Measurements from ENCODE around the gene LRRC8C. TPM values are rescaled to one million over a fixed set of nuclear protein-coding genes. Genes with fewer than 3 reads are reported as not detected.

The LRRC8C gene
- total RNA-seq, 6 donors from 2014 or later: 5.2 to 12.5 (median 11.6) TPM

DNA sequence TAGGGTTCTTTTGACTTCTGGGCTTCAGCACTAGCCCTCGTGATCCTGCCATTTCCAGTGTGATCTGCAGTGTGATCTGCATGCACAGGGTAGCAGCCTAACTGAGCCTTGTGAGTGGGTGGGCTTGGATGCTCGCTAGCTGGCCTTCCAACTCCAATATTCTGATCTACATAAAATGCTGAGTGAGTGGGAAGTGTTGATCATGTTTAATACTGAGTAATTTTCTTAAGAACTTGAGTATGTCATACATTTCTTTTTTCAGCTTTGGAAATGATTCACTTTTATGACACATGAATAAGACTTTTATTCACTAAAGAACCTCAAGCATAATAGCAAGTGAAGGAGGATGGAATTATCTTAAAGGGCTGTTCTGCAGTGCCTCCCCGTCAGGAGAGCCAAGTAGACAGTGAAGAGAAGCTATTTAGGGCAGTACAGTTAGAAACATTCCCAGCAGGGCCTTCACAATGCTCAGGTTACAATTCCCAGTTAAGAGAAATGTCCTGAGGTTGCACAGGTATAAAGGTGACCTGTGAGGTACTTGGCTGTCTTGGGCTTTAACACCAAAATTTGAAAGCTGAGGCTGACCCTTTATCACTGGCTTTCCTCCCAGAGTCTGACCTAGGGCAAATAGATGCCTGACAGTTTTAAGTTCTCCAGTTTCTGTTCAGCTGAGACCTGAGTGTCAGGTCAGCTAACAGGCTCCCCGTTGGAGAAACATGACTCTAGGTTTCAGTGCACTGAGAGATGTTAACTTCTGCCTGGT lies 29.1 kb upstream of the LRRC8C start:
- no peaks in the 10 kb centered on the region for H3K9me3 ChIP-seq
- H3K4me3 ChIP-seq: no peak overlapping the region
- no peaks in the 10 kb centered on the region for H3K27me3 ChIP-seq
- 76 to 85% methylated on average over 3 to 4 of the region's 4 CpGs for WGBS, 2 donors
- ATAC-seq (ENCODE audit: low FRiP score in 2 of 2) (no peak), DNase-seq (no peak)
- H3K4me1 ChIP-seq: peaks cover under 1 to 23% (median 11%) of the 10 kb centered on the region in 4 donors
- TF ChIP-seq EP300 (IDR thresholded peaks at IDR 0.05) (no peak), POLR2A (IDR thresholded peaks at IDR 0.05) (no peak), POLR2AphosphoS5 (IDR thresholded peaks at IDR 0.05) (no peak)
- TF ChIP-seq, protein P1, sequence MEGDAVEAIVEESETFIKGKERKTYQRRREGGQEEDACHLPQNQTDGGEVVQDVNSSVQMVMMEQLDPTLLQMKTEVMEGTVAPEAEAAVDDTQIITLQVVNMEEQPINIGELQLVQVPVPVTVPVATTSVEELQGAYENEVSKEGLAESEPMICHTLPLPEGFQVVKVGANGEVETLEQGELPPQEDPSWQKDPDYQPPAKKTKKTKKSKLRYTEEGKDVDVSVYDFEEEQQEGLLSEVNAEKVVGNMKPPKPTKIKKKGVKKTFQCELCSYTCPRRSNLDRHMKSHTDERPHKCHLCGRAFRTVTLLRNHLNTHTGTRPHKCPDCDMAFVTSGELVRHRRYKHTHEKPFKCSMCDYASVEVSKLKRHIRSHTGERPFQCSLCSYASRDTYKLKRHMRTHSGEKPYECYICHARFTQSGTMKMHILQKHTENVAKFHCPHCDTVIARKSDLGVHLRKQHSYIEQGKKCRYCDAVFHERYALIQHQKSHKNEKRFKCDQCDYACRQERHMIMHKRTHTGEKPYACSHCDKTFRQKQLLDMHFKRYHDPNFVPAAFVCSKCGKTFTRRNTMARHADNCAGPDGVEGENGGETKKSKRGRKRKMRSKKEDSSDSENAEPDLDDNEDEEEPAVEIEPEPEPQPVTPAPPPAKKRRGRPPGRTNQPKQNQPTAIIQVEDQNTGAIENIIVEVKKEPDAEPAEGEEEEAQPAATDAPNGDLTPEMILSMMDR (IDR thresholded peaks at IDR 0.05): no peak
- no peaks in the 10 kb centered on the region for H3K36me3 ChIP-seq
- no peak overlapping the region for H3K27ac ChIP-seq

DNA sequence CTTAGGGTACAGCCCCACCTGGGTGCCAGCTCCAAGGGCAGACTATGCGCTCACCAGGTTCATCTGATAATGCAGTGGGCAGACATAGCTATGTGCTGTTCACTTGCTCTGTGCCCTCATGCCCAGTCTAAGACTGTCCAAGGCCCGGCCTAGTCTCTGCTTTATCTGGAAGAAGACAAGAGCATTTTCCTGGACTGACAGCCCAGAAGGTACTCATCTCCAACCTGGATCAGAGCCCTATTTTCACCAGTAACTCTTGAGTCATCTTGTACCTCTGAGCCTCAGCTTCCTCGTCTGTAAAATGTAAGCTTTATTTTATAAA lies 28.5 kb upstream of the LRRC8C start:
- ATAC-seq (ENCODE audit: low FRiP score in 2 of 2): peak in 1 of 2 donors; percentile 37
- H3K9me3 ChIP-seq: no peaks in the 10 kb centered on the region

DNA sequence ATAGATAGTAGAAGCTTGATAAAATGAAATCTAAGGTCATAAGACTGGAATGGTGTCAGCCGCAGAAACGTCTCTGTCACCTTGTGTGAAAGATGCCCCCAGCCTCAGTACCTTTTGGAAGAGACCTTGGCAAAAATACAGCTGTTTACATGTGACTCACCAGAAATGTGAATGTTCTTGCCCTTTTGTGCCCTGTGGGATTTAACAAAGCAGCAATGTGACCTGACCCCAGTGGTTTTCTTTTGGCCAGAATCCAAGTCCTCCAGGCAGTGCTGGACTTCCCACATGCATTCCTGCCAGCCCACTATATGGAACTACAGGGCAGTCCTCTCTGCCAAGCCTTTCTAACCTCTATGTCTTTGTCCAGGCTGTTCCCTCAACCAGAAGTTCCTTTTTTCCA lies 27.2 kb upstream of the LRRC8C start:
- H3K27ac ChIP-seq: no peak overlapping the region
- peaks cover 4 to 30% (median 20%) of the 10 kb centered on the region in 4 donors for H3K4me1 ChIP-seq
- TF ChIP-seq POLR2A (IDR thresholded peaks at IDR 0.05) (no peak), EP300 (IDR thresholded peaks at IDR 0.05) (no peak), POLR2AphosphoS5 (IDR thresholded peaks at IDR 0.05) (no peak)
- TF ChIP-seq, protein P1 (IDR thresholded peaks at IDR 0.05): no peak
- DNase-seq (no peak), ATAC-seq (ENCODE audit: low FRiP score in 2 of 2) (no peak)
- no peaks in the 10 kb centered on the region for H3K36me3 ChIP-seq
- WGBS, 2 donors: 82 to 95% methylated on average over 2 of the region's 2 CpGs
- no peaks in the 10 kb centered on the region for H3K9me3 ChIP-seq
- H3K27me3 ChIP-seq: no peaks in the 10 kb centered on the region
- H3K4me3 ChIP-seq: no peak overlapping the region

More for the DNA sequence above, 28.5 kb upstream of the LRRC8C start:
- Histone ChIP-seq H3K4me3 (no peak overlapping the region), H3K27ac (no peak overlapping the region), H3K36me3 (no peaks in the 10 kb centered on the region), H3K27me3 (no peaks in the 10 kb centered on the region), H3K4me1 (peaks cover 4 to 28% (median 16%) of the 10 kb centered on the region in 4 donors)
- DNase-seq: no peak
- TF ChIP-seq POLR2AphosphoS5 (IDR thresholded peaks at IDR 0.05): no peak
- TF ChIP-seq EP300 (IDR thresholded peaks at IDR 0.05): no peak
- WGBS, 2 donors: 89 to 93% methylated on average over 3 of the region's 3 CpGs

DNA sequence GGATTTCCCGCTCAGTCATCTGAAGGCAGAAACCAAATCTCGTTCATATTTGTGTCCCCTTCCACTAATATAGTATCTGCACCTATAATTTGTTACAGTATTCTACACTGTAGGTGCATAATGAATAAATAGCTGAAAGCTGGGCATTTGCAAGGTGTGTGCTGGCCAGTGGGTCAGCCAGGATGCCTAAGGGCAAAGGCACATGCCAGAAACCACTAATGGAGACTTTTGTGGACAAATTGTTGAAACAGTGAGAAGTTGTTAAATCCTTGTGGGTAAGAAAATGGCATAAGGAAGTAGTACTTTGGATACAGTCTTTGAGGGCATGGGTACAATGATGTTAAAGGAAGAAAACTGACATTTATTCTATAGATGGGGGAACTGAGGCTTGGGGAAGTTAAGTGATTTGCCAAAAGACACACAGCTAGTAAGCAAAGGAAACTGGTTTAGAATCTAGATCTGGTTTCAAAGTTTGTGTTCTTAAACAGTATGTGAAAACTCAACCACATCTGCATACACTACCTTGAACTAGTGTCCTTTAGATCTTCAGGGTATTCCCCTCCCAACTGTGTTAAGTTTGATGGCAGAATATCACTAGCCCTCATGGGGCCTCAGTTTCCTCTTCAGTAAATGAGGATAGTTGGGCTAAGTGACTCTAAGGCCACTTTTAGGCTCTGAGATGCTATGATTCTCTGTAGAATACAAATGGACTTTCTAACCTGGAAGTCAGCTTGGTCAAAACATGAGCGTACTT lies 26.5 kb upstream of the LRRC8C start:
- ATAC-seq (ENCODE audit: low FRiP score in 2 of 2) (no peak), DNase-seq (no peak)
- no peak overlapping the region for H3K4me3 ChIP-seq
- no peaks in the 10 kb centered on the region for H3K27me3 ChIP-seq
- TF ChIP-seq POLR2A (IDR thresholded peaks at IDR 0.05) (no peak), EP300 (IDR thresholded peaks at IDR 0.05) (no peak), POLR2AphosphoS5 (IDR thresholded peaks at IDR 0.05) (no peak)
- TF ChIP-seq, protein P1 (IDR thresholded peaks at IDR 0.05): no peak
- peak overlapping the region in 1 of 4 donors; percentile 5 for H3K27ac ChIP-seq
- H3K4me1 ChIP-seq: peaks cover 4 to 30% (median 20%) of the 10 kb centered on the region in 4 donors
- 94 to 96% methylated on average over 3 of the region's 3 CpGs for WGBS, 2 donors
- H3K36me3 ChIP-seq: no peaks in the 10 kb centered on the region
- no peaks in the 10 kb centered on the region for H3K9me3 ChIP-seq

DNA sequence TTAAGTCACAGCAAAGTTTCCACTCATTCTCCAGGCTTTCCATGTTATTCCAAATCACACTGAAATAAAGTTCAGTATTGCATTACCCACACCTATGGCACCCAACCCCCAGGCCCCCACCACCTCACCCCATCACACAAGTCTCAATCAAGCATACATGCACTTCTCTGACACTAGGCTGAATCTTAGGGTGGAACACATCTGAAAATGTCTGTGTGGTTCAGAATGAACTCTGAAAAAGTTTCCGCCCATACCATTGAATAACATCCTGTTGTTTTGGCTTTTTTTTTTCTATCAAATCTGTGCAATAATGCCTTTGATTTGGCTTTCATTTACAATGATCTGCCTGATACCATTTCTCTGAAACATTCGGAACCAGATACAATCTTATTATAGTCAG lies 25.8 kb upstream of the LRRC8C start:
- no peak overlapping the region for H3K4me3 ChIP-seq
- no peaks in the 10 kb centered on the region for H3K36me3 ChIP-seq
- H3K4me1 ChIP-seq: peaks cover 4 to 30% (median 20%) of the 10 kb centered on the region in 4 donors
- no peaks in the 10 kb centered on the region for H3K9me3 ChIP-seq
- no peak for TF ChIP-seq POLR2AphosphoS5 (IDR thresholded peaks at IDR 0.05)
- no peak for TF ChIP-seq EP300 (IDR thresholded peaks at IDR 0.05)
- TF ChIP-seq, protein P1 (IDR thresholded peaks at IDR 0.05): no peak
- no peak for TF ChIP-seq POLR2A (IDR thresholded peaks at IDR 0.05)
- no peak for ATAC-seq (ENCODE audit: low FRiP score in 2 of 2)
- no peaks in the 10 kb centered on the region for H3K27me3 ChIP-seq
- WGBS, 2 donors: 77 to 79% methylated on average over 2 of the region's 2 CpGs
- no peak overlapping the region for H3K27ac ChIP-seq
- DNase-seq: no peak

Data from upper lobe of left lung (tissue), 6 donors.